Retinal pigment epithelial cell (primary cell): ENCODE measurements around the gene WNT3A.

Source experiments
- DNase-seq: peaks from one replicate; pipeline ENCODE4 v3.0.0-alpha.2; 2010; ENCODE audit warnings: low read depth
- H3K4me3 ChIP-seq: 2 replicates; pipeline ENCODE4 v1.5.1; 2011; ENCODE audit warnings: mild to moderate bottlenecking, low read length, control low read depth, moderate library complexity
- TF ChIP-seq, protein P1 (sequence below): conservative IDR thresholded peaks from 2 replicates; pipeline ENCODE4 v1.5.1; 2011; ENCODE audit warnings: low read depth, low read length, control low read depth, inconsistent platforms

Gene WNT3A

DNA sequence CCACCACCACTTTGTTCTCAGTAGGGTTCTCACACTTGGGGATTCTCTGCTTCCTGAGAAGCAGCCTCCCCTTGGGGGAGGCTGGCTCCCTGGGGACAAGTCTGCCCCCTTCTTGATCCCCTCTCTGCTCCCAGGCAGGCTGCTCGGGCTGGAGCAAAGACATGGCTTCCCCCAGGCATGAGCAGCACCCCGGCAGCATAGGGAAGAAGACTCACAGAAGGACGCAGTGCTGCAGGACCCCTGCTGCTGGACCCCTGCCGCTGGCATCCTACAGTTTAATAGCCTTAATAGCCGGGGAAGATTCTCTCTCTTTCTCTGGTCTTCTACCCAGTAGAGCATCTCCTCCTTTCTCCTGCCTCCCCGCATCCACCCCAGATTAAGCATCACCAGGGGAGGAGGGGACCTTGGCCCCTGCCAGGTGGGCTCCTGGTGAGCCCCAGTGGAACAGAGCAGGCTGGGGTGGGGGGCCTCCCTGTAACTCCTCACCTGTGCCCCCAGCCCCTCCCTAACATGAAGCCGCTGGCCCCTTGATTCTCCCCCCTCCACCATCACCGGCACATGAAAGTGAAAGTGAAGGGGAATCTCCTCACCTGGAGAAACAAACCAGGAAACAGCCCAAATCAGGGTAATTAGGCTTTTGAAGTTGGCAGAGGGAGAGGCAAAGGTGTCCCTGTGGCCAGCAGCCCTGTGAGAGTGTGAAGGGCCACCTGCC, 2.5 kb downstream of the WNT3A start:
- no peak for DNase-seq
- H3K4me3 ChIP-seq = no peak overlapping the region

DNA sequence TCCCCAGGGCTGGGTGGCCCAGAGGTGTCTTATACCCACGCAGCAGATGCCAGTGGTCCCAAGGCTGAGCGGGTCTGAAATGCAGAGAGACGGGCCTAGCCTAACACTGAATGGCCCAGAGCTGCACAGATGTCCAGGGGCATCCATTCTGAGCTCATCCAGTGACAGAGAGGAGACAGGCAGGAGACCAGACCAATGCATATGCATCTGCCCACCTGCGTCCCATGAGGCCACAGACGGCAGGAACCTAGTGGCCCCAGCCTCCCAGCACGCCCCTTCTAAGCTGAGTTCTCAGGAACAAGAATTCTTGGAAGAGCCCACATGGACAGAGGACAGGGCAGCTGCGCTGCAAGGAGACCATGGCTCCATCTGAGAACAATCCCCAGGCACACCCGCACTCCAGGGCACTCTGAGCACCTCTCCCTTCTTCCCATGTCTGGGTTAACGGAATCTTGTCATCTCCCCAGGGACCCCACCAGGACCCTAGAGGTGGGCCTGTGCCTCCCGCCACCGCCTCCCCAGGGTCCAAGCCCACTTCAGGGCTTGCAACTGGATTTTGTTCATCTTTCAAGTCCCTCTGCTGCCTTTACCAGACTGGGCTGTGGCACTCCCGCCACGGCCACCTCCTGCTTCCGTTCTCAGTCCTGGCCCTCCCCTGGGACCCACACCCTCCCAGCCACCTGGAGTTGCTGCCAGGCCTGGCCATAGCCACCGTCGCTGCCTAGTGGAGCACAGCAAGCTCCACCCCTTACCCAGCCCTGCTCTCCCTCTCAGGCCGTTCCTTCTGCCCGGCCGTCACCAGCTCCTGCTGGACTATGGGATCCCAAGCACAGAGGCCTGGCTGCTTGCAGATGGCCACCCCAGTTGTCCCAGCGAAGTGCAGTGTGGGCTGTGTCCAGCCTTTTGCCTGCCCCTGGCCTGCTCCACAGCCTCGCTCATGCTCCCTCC, 3.3 kb downstream of the WNT3A start:
- TF ChIP-seq, protein P1, sequence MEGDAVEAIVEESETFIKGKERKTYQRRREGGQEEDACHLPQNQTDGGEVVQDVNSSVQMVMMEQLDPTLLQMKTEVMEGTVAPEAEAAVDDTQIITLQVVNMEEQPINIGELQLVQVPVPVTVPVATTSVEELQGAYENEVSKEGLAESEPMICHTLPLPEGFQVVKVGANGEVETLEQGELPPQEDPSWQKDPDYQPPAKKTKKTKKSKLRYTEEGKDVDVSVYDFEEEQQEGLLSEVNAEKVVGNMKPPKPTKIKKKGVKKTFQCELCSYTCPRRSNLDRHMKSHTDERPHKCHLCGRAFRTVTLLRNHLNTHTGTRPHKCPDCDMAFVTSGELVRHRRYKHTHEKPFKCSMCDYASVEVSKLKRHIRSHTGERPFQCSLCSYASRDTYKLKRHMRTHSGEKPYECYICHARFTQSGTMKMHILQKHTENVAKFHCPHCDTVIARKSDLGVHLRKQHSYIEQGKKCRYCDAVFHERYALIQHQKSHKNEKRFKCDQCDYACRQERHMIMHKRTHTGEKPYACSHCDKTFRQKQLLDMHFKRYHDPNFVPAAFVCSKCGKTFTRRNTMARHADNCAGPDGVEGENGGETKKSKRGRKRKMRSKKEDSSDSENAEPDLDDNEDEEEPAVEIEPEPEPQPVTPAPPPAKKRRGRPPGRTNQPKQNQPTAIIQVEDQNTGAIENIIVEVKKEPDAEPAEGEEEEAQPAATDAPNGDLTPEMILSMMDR = no peak
- H3K4me3 ChIP-seq = no peak overlapping the region
- DNase-seq = no peak

More for the DNA sequence above, 2.5 kb downstream of the WNT3A start:
- TF ChIP-seq, protein P1 = no peak

DNA sequence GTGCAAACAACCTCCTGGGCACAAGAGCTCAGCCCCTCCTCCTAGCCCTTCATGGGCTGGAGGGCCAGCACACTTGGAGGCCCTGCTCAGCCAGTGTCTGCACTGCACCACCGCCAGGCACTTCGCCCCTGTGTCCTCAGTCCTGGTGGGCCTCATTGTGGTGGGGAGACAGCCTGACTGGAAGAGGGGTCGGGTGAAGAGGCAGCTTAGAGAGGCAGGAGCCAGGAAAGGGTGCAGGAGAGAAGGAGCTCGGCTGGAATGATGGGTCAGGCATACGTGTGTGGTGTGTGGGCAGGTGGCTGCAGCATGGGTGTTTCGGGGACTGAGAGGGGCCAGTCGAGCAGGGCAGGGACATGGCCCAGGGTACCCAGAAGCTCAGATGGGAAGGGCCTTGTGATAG, 4.1 kb downstream of the WNT3A start:
- TF ChIP-seq, protein P1 = no peak
- no peak overlapping the region for H3K4me3 ChIP-seq
- DNase-seq = no peak

DNA sequence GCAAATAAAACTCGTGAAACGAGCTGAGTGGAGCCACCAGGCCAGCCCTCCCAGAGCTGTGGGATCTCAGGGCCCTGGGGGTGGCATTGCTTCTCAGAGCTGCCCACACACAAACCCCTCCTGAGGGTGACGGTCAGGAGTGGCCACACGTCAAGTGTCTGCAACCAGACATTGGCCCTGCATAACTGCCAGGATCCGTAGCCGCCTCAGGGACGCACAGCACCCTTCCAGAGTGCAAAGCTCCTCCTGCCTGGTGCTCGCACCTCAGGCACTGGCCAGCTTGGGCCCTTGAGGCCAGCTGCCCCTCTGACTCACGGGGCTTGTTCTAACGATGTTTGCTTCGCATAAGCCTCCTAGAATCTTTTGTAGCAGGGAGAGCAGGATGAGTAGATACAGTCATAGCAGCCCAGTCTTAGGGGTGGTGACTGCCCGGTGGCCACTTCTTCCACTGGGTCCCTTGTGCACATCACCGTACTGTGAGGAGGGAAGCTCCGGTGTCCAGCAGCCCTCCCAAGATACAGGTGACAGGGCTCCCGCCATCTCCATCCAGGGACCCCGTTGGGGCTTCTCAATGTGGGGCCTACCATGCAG, 5.0 kb downstream of the WNT3A start:
- TF ChIP-seq, protein P1 = no peak
- DNase-seq = no peak
- H3K4me3 ChIP-seq = no peak overlapping the region

DNA sequence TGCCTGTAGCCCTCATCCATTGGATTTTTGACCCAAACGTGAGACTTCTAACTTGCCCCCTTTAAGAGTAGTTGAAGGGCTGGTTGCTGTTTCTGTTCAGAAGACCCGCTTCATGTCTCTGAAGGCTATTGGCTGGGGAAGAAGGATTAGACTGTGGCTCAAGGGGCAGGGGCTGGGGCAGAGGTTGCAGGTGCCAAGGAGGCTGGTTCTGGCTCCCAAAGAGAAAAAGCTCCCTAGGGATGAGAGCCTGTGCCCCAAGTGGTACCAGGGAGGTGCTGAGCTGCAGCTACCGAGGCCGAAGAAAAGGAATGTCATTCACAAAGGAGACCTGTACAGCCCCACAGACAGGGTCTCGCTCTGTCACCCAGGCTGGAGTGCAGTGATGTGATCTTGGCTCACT, 5.8 kb downstream of the WNT3A start:
- DNase-seq = no peak
- TF ChIP-seq, protein P1 = no peak
- H3K4me3 ChIP-seq = no peak overlapping the region

DNA sequence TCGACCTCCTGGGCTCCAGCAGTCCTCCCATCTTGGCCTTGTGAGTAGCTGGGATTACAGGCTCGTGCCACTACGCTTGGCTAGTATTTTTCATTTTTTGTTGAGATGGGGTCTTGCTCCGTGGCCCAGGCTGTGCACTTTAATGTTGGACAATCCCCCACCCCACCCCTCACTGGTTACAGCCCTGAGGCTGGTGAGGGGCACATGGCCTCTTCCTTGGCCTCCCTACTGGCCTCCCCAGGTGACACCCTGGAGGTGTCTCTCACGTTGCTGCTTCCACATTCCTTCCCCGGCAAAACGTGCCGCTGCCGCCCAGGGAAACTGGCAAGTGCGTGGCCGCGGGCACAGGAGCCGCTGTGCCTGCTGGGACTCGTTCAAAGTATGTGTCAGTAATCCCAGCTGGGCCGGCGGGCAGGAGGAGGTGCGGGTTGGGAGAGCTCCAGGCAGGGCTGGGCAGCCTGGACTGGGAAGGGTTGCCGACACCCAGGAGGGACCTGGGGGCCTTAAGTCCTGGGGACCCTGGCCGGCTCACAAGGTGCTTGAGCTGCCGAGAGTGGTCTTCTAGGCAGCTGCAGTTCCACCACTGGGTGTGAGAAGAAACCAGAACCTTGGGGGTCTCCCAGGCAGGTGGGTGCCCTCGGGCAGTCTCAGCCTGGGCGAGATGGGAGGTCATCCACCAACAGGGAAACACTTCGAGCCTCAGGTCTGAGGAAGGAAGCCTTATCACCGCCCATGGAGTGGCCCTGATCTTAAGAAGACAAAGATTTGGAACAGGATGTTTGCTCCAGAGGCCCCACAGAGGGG, 6.5 kb downstream of the WNT3A start:
- TF ChIP-seq, protein P1 = no peak
- no peak overlapping the region for H3K4me3 ChIP-seq
- no peak for DNase-seq
